Epidermal melanocyte (primary cell): ENCODE data around the gene MAN2B2.

ENCODE experiments used
- DNase-seq: peaks from one replicate; pipeline ENCODE4 v3.0.0; 2011; ENCODE audit warnings: low spot score; ENCODE audit not compliant: insufficient read length

MAN2B2 gene

DNA sequence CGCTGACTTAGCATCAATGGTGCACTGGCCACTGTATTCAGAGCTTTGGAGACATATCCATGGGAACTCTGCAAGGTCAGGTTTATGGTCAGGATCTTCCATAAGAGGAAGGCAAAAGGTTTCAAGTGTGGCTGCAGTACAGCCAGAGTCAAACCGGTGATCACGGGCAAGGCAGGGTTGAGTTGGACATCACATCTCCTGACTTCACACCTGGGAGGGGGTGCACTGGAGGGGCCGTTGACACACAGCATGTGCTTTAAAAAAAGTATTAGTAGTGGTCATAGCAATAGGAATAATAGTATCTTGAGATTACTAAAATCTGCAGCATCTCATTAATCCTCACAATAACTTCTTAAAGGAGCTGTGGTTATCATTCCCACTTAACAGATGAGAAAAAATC, 28.9 kb upstream of the MAN2B2 start:
- no peak for DNase-seq

DNA sequence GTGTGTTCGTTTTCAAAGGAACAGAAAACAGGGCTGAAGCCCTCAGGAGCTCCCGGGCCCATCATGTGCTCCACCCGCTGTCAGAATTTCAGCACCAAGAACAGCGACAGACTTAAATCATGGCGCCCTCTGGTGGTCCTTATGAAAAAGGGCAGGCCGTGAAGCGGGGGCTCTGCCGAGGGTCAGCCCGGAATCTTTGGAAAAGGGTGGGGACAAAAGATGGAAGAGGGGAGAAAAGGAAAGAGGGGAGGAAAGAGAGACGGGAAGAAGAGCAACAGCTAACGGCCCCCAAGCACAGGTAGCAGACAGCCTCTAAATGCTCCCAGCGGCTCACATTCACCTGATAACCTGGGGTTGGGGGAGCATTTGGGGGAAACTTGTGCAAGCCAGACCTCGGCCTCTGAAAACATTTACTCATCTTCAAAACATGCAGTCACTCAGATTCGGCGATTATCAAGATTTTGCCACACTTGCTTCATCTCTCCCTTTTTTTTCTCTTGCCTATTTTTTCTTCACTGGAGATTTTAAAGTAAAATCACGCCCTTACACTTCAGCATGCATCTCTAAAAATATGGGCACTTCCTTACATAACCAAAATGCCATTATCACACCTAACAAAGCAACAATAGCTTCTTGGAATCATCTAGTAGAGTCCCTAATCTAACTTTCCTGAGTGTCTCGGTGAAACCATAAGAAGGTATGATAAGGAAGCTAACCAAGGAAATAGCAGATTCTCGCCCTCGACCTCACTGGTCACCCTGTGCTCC, 28.1 kb upstream of the MAN2B2 start:
- DNase-seq: no peak

DNA sequence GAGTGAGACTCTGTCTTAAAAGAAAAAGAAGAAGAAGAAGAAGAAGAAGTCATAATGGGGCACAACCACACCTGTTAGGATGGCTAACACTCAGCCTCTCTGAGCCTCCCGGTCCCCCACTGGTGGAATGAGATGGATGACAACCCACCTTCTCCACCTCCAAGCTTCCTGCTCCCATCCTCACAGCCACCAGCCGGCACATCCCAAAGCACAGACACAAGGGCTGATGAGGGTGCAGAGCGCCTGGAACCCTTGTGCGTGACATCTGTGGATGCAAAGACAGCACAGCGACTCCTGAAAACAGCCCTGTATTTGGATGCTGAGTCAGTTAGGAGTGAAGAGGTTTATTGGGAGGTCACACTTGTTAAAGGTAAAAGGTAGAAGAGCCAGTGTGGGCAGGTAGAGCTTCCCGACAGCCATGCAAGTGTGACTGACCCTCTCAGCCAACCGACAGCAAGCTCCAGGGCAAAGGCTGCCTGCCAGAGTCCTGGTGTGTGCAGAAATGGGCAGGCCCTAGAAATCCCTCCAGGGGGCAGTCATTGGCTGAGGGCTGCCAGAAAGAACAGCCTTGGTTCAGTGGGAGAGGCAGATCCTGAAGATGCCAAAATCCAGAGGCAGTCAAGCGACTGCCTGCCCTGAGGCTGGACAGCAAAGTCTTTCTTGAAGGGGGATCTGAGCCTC, 26.6 kb upstream of the MAN2B2 start:
- DNase-seq: no peak

DNA sequence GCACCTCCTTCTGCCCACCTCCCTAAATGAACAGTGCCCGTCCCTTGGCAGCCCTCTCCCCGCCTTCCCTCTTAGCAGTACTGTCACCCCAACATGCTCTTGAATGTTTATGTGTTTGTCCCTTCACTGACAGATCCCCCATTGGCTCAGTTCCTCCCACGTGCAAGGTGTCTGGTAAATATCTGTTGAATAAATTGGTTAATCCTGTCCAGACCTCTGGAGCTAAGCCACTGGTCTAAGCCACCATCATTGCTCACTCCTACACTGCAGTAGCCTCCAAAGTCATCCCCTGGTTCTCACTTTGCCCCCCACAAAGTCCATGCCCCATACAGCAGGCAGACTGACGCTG, 26.1 kb upstream of the MAN2B2 start:
- DNase-seq: no peak

DNA sequence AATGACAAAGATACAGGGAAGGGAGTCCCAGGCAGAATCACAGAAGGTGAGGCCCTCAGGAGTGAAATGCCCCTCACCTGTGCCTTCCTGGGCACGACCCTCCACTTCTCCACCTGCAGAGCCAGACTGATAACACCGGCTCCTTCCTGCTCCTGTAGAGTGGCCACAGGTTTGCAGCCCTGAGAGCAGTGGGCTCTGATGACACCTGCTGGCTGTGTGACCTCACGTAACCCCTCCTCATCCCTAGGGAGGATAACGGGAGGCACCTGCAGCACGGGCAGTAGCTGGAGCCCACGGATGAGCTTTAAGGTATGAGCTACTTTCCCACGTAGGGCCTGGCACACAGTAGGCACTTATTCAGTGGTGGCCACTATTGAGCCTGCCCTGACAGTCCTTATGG, 25.5 kb upstream of the MAN2B2 start:
- DNase-seq: no peak

DNA sequence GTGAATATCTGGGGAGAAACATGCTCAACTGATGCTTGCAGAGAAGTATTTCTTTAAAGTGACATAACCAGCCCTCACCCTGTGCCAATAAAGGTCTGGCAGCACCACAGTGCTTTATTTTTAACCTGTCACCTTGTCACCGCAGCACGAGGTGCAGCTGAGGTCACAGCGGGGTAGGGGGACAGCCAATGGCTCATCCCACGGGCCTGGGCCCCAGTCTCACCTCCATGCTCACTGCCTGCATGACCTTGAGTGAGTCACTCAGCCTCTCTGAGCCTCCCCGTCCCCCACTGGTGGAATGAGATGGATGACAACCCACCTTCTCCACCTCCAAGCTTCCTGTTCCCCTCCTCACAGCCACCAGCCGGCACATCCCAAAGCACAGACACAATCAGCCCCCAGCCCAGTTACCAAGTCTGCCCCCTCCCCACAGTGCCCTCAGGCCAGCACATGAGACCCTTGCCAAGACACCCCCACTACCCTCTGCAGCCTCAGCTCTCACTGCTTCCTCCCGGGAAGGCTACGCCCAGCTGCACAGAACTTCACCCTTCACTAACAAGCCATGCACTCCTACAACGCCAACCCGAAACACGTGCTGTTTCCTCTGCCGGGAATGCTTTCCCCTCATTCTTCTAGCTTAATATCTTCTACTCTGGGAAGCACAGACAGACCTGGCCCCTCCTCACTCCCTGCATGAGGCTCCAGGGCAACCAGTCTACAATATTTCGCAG, 24.9 kb upstream of the MAN2B2 start:
- DNase-seq: no peak

DNA sequence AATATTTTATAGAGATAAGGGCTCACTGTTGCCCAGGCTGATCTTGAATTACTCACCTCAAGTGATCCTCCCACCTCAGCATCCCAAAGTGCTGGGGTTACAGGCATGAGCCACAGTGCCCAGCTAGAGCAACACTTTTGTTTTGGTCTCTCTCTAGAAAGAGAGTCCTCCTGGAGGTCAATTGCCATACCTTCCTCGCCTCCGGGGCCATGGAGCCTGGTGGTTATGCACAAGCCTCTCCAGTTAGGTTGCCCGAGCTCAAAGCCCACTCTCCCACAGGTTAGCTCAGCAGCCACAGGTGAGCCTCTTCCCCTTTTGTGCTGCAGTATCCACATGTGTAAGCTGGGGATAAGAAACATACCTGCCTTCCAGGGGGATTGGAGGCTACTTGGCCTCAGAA, 24.2 kb upstream of the MAN2B2 start:
- DNase-seq: no peak

DNA sequence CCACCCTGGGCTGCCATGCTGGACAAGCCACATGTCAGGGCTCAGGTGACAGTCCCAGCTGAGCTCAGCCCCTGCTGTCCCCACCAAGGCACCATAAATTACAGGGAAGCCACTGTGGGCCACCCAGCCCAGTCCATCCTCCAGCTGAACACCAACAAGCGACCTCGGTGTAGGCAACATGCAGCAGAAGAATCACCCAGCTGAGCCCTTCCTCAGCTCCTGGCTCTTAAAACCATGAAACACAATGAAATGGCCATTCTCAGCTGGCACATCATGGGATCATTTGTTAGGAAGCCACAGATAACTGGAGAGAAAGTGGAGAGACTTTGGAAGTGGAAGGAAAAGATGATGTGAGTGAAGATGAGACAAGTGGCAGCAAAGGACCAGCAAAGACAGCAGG, 23.3 kb upstream of the MAN2B2 start:
- no peak for DNase-seq

DNA sequence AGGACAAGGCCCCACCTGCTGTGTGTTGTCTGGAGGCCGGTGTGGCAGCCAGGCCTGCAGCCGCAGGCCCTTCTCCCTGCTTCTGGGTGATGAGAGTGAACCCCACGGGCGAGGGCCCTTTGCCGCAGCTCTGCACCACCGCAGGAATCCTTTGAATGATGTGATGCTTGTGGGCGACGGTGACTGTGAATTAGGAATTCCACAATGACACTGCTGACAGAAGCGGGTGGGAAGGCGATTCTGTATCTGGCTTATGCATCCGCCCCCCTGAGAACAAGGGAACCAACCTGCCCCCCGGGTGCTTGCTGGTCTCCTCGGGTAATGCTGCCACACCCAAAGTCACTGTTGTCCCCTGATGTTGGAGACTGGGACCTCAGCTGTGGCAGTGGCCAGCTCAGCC, 19.5 kb upstream of the MAN2B2 start:
- DNase-seq: no peak

DNA sequence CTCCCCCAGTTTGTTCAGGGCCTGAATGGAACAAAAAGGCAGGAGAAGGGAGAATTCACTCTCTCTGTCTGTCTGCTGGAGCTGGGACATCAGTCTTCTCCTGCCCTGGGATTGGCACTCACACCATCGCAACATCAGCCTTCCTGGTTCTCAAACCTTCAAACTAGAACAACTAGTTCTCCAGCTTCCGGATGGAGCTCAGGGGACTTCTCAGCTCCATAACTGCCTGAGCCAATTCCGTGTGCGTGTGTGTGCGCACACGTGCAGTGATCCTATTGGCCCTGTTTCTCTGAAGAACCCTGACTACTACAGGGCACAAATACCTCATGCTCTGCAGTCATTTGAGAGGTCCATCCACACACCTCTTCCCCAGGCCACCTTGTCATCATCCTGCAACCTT, 18.7 kb upstream of the MAN2B2 start:
- no peak for DNase-seq

DNA sequence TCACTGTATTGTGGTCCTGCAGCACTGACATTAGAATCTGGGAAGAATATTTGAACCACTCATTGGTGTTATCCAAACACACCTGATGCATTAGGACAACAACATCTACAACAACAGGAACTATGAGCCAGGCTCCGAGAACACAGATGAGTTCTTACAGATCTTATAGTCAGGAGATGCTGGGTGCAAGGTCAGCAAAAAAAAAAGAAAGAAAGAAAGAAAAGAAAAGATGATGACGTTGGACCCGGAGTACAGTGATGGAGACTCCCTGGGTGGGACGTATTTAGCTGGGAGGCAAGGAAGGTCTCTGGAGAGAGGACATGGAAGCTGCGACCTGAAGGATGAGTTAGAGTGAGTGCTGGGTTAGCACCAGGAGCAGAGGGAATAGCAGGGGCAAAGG, 17.8 kb upstream of the MAN2B2 start:
- no peak for DNase-seq

DNA sequence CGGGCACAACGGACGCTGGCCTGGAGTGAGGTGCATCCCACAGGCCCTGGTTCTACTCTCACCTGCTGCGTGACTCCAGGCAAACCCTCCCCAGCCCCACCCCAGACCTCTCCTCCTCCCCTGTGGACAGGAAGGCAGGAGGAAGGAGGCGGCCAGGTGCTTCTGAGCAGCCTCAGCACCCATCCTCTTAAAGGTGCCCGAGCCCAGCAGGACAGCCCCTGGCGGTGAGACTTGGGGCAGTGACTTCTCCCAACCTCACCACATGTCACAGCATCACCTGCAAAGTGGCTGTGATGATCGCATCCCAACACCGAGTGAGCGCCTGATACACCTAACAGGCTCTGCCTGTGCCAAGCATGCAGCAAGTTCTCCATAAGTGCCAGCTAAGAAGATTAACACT, 17.1 kb upstream of the MAN2B2 start:
- DNase-seq: no peak

DNA sequence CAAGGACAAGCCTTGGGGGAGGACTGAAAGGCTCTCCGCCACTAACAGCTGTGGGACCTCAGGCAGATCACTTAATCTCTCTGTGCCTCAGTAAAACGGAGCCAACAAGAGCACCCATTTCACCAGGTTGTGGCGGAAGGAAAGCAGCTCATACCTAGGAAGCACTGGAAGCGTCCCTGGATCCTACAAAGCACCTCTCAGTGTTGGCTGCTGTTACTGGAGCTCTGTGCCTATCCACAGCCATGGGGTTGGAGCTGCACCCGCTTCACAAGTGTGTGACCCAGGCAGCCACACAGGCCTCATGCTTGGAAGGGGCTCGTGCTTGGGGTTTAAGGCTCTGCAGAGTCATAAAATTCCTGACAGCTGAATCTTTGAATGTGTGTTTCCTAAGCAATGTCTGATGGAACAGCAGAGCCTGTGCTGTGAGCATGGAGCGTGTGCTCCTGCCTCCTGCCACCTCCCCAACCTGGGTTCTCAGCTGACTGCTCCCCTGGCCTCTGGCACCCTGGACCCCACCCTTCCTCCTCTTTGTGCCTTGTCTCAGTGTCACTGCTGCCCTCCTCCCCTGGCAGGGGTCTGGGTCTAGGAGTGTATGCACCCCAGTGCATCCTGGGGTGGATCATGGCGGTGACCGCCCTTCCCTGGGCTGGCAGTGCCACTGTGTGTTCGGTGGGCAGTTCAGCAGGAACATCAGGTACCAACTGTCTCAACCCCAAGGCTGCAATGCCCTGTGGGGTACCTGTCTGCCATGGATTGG, 14.4 kb upstream of the MAN2B2 start:
- DNase-seq: no peak

DNA sequence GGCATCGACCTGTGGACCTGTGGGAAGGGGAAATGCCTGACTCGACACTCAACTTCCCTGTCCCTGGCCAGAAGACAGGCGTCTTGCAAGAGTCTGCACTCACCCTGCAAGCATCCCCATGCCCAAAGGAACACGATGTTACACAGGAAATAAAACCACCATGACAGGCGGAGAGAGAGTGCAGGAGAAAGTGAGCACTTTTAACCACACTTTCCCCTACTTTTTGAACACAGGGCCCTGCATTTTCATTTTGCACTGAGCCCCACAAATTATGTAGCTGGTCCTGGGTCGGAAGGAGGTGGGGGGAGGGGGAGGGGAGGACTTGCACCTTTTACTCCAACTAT, 13.8 kb upstream of the MAN2B2 start:
- DNase-seq: no peak

DNA sequence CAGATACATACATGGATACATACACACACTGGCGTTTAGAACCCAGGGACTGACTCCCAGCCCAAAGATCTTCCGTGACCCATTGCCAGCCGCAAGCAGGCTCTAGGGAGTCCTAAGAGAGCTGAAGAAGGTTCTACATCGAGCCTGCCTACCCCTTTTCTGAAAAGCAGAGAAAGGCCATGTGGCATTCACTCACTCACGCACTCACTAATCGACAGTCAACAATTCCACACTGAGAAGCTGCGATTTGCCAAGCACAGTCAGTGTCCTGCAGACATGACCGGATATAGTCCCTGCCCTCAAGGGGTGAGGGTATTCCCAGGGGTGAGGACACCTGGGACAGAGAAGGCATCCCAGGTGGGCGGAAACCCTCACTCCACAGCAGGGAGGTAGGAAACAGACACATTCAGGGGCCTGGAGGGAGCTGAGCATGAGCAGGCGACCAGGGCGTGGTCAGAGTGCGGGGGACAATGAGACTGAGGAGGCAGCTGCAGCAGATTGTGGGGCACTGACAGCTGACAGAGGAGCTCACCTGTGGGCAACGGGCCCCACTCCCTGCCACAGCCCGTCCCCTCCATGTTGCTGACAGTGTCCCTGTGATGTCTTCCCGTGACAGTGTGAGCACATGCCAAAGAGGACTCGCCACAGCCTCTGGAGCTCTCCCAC, 13.2 kb upstream of the MAN2B2 start:
- DNase-seq: no peak

DNA sequence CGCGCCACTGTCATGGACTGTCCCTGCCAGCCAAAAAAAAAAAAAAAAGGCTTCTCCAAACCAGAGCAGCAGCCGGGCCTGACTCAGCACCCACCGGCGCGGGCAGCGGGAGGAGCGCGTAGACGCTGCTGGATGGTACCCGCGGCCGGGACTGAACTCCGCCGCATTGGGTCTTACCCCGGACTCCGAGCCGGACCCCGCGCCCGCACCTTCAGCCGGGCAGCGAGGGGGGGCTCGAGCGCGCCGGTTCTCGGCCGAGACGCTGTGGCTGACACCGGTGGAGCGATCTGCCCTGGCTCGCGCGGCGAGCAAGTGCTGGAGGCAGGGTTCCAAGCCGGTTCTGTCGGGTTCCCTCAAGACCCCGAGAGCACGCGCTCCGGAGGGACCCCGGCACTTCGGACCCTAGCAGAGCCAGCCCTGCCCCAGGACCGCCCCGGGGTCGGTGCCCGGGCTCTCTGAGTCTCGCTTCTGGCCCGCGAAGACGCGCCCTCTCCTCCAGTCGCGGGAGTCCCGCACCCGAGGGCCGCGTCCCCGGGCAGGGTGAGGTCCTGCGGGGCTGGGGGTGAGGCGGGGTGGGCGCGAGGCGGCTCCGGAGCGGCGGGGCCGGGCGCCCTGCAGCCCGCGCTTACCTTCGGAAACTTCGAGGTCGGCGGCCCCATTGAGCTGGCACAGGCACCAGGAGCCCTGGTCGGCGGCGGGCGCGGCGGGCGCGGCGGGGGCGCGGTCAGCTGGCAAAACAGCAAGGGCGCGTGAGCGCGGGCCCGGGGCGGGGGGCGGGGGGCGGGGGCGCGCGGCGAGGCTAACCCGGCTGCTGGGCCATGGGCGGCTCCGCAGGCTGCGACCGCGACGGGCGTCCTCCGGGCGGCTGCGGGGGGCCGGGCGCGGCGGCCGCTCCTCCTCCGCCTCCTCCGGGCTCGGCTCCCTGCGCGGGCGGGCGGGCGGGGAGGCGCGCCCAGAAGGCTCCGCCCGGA, 11.8 kb upstream of the MAN2B2 start:
- DNase-seq: no peak

DNA sequence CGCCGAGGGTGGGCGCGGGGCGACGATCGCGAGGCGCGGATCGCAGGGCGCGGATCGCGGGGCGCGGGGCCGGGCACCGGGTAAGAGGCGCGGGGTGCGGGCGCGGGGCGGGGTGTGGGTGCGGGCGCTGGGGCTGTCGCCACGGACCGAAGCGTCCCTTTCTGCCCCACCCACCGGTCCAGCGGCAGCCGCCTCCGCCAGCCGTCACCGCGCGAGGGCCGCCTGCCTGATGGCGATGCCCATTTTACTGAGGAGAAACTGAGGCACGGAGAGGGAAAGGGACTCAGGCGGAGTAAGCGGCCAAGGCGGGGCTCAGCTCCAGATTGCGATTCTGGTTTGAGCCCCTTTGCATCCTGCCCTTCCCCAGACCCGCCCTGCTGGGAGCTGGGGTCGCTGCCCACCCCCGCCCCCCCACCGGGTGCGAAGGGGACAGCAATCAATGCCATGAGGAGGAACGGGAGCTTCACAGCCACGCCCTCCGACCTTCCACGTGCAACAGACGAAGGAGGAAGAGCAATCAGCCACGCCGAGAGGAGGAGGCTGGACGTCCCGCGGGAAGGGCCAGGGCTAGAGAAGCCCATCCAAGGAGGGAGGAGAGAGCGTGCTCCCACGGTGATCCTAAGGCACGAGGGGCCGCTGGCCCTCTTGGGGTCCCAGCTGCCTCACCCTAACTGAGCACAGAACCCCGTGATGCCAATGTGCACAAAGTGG, 10.9 kb upstream of the MAN2B2 start:
- no peak for DNase-seq

DNA sequence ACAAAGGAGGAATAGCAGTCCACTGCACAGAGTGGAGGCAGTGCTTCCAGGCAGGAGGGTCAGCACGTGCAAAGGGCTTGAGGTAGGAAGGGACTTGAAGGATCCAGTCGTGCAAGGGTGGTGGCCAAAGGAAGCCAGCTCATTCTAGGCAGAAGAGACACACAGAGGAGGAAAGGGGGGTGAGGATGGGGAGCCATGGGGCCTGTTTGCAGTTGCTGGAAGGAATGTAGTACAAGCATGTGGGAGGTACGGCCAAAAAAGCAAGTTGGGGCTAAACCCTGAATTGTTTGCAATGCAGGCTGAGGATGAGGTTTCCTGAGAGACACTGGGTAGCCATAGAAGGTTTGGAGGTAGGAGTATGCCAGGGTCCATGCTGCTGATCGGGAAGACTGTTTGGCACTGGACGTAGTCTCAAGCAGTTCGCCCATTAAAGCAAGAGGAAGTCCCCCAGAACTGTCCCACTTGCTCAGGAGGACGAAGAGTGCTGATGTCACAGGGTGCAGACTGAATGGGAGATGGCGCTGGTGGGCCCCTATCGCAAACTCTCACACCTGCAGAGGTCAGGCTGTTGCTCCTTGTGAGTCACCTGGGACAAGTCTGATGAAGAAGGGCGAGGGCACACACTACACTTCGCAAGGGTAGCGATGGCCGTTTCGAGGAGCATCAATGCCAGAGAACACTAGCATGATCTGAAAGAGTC, 9.1 kb upstream of the MAN2B2 start:
- DNase-seq: peak; percentile 7
